Body of pancreas (tissue), 4 donors: ENCODE measurements around the gene SLC25A13. TPM values are rescaled to one million over a fixed set of nuclear protein-coding genes. Genes with fewer than 3 reads are reported as not detected.

ENCODE experiments used
- ATAC-seq: fragments of 150-250 bp; one replicate; pipeline ENCODE4 v1.9.1; 2016
- DNase-seq, 4 donors: peaks; one replicate each; pipeline ENCODE4 v3.0.0-alpha.2; 2019
- H3K27ac ChIP-seq, 4 donors: fragments of 200-600 bp; sonication (generic); 1 replicate in 3 of 4; 2 replicates in 1 of 4; pipeline versions ENCODE4 v1.5.1 to v1.6.1; 2016 to 2019; ENCODE audit warnings: mild to moderate bottlenecking in 1 of 4, mixed read lengths in 1 of 4, moderate library complexity in 1 of 4
- H3K27me3 ChIP-seq, 2 donors: fragments of 200-600 bp; sonication (generic); one replicate each; pipeline ENCODE4 v1.6.0; 2016; ENCODE audit warnings: mild to moderate bottlenecking in 1 of 2
- H3K36me3 ChIP-seq, 2 donors: fragments of 200-600 bp; sonication (generic); replicated peaks in 1 of 2; 2 replicates each; pipeline ENCODE4 v1.5.1; 2016; ENCODE audit warnings: low read depth in 2 of 2; ENCODE audit not compliant: insufficient read depth in 1 of 2
- H3K4me1 ChIP-seq: fragments of 200-600 bp; sonication (generic); one replicate; pipeline ENCODE4 v1.6.0; 2016
- H3K4me3 ChIP-seq, 2 donors: fragments of 200-600 bp; sonication (generic); 1 replicate in 1 of 2; 2 replicates in 1 of 2; pipeline ENCODE4 v1.5.1; 2016 to 2019
- H3K9me3 ChIP-seq, 3 donors: fragments of 200-600 bp; sonication (generic); 1 replicate in 2 of 3; 2 replicates in 1 of 3; pipeline ENCODE4 v1.5.1; 2016
- POLR2A ChIP-seq, 3 donors: fragments of 450-650 bp; IDR thresholded peaks; one replicate each; pipeline ENCODE4 v1.6.1; 2016; ENCODE audit warnings: antibody characterized with exemption in 3 of 3, mild to moderate bottlenecking in 2 of 3
- WGBS, 2 donors: methylation state at CpG; one replicate each; pipeline ENCODE4 v1.1.5; 2017; 5-methylcytosine and 5-hydroxymethylcytosine counted together
- intact Hi-C: fragments of 100-400 bp; cut with DNase I; formaldehyde crosslinking; loops from one replicate; pipeline ENCODE4 v1.15.1; 2023
- total RNA-seq, 2 donors: library from RNA; depleted of rRNA; stranded (reverse); fragments of >200 nt; gene quantifications; one replicate each; pipeline ENCODE4 v1.1.0, GENCODE V29; 2016
- TF ChIP-seq, protein P1 (sequence below), 7 experiments: fragments of 450-650 bp in 4 of 7; fragments of 200-600 bp in 3 of 7; sonication (generic) in 3 of 7; IDR thresholded peaks; one replicate each; pipeline ENCODE4 v1.5.1; 2016 to 2019; ENCODE audit warnings: antibody characterized with exemption in 7 of 7

SLC25A13 gene
- total RNA-seq, 2 donors from 2014 or later = 9.6 to 20.1 TPM

DNA sequence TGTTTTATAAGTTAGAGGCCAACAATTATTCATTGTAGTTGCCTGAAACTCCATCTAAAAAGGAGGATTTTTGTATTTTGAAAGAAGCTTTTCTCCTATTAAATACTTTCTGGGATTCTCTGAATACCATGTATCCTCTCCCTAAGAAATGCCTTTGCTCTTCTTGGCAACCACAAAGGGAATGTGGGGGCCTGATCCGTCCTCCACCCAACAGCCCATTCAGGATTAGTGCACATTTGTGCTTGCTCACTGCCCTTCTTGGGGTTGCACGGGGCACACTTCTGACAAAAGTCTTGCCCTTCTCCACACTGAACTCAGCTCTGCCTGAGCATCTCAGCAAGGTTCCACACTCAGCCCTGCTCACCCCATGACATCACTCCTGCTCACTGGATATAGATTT is 194.2 kb downstream of the SLC25A13 start:
- WGBS, 2 donors = 85 to 97% methylated on average over 2 of the region's 2 CpGs
- TF ChIP-seq, protein P1, sequence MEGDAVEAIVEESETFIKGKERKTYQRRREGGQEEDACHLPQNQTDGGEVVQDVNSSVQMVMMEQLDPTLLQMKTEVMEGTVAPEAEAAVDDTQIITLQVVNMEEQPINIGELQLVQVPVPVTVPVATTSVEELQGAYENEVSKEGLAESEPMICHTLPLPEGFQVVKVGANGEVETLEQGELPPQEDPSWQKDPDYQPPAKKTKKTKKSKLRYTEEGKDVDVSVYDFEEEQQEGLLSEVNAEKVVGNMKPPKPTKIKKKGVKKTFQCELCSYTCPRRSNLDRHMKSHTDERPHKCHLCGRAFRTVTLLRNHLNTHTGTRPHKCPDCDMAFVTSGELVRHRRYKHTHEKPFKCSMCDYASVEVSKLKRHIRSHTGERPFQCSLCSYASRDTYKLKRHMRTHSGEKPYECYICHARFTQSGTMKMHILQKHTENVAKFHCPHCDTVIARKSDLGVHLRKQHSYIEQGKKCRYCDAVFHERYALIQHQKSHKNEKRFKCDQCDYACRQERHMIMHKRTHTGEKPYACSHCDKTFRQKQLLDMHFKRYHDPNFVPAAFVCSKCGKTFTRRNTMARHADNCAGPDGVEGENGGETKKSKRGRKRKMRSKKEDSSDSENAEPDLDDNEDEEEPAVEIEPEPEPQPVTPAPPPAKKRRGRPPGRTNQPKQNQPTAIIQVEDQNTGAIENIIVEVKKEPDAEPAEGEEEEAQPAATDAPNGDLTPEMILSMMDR (IDR thresholded peaks at IDR 0.05) = no peak
- no peak for TF ChIP-seq POLR2A (IDR thresholded peaks at IDR 0.05)

DNA sequence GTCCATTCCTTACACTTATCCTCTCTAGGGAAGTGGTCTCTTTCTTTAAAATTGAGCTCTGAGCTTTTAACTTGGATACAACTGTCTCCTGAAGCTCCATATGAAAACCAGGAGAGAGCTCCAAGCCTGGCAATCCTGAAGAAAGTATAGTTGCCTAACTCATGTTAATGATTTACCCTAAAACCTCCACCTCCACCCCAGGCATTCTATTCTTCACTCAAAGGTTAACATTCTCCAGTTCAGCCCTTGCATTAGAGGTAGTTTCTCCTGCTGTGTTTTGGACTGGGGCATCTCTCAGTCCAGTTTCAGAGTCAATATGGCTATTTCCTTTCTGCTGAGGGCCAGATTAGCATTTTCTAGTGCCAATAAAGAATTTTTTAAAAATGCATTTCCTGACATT is 195.5 kb downstream of the SLC25A13 start:
- Histone ChIP-seq H3K36me3 (peaks cover 0 to 1% of the 10 kb centered on the region in 2 donors), H3K27me3 (no peaks in the 10 kb centered on the region), H3K4me1 (no peaks in the 10 kb centered on the region), H3K4me3 (no peak overlapping the region), H3K9me3 (no peaks in the 10 kb centered on the region), H3K27ac (no peak overlapping the region)
- ATAC-seq = no peak
- intact Hi-C loops = no loop called here
- TF ChIP-seq, protein P1 (IDR thresholded peaks at IDR 0.05) = no peak
- TF ChIP-seq POLR2A (IDR thresholded peaks at IDR 0.05) = no peak
- DNase-seq = no peak

More for the DNA sequence above, 194.2 kb downstream of the SLC25A13 start:
- no peak overlapping the region for H3K4me3 ChIP-seq
- DNase-seq (no peak), ATAC-seq (no peak)
- H3K4me1 ChIP-seq = no peaks in the 10 kb centered on the region
- H3K27ac ChIP-seq = no peak overlapping the region
- H3K36me3 ChIP-seq = no peaks in the 10 kb centered on the region
- no peaks in the 10 kb centered on the region for H3K9me3 ChIP-seq
- intact Hi-C loops = no loop called here
- no peaks in the 10 kb centered on the region for H3K27me3 ChIP-seq

DNA sequence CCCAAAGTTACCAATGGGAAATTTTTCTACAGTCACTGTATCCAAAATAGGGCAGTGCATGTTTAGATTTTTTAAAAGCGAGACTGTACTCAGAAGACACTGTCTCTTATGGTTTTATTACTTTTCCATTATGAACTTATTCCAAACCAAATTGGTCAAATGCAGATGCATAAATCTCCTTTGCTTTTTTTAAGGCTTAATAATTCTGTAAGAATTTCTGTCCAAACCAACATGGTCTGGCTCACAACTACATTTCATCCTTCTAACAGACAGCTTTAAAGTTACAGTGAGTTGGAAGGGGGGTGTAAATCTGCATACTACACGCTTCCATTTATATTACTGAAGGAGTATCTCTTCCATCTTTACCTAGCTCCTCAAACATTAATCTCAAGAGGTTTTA is 199.2 kb downstream of the SLC25A13 start:
- Histone ChIP-seq H3K4me3 (no peak overlapping the region), H3K27me3 (no peaks in the 10 kb centered on the region), H3K9me3 (no peaks in the 10 kb centered on the region), H3K36me3 (peaks cover 0 to 2% of the 10 kb centered on the region in 2 donors), H3K27ac (no peak overlapping the region), H3K4me1 (no peaks in the 10 kb centered on the region)
- 96 to 98% methylated on average over 2 of the region's 2 CpGs for WGBS, 2 donors
- TF ChIP-seq, protein P1 (IDR thresholded peaks at IDR 0.05) = no peak
- TF ChIP-seq POLR2A (IDR thresholded peaks at IDR 0.05) = no peak
- ATAC-seq (no peak), DNase-seq (no peak)
- intact Hi-C loops = no loop called here

DNA sequence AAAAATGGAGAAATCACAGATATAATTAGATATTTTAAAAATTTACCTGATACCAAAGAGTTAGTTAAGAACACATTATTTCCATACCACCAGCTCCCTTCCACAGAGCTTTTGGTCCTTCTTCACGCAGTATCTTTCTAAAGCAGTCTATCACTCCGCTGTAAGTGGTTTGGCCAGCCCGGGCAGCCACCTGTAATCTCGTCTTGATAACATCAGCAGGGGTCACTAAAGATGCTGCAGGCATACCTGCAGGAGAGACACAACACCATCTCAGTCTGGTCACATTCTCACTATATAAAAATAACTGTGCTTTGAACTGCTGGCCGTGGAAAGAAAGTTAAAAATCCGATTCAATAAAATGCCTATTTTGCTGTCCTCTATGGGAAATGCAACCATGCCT is 200.1 kb downstream of the SLC25A13 start:
- intact Hi-C loops = no loop called here
- no peak for ATAC-seq

More for the DNA sequence above, 200.1 kb downstream of the SLC25A13 start:
- Histone ChIP-seq H3K27ac (no peak overlapping the region), H3K36me3 (peaks cover 0 to 2% of the 10 kb centered on the region in 2 donors), H3K9me3 (no peaks in the 10 kb centered on the region), H3K4me3 (no peak overlapping the region), H3K4me1 (no peaks in the 10 kb centered on the region), H3K27me3 (no peaks in the 10 kb centered on the region)
- no peak for TF ChIP-seq POLR2A (IDR thresholded peaks at IDR 0.05)
- TF ChIP-seq, protein P1 (IDR thresholded peaks at IDR 0.05) = no peak
- WGBS, 2 donors = 90 to 92% methylated on average over 6 of the region's 6 CpGs
- no peak for DNase-seq
